AG10803 (cell line): Measurements from ENCODE around the gene TRIM44.
"Not testable (repeated sequence)": the region's sequence is repeated elsewhere in the genome, so short reads cannot be mapped to it uniquely, and the experiment has no call there.

Experiments used
- DNase-seq: peaks from one replicate; pipeline ENCODE4 v3.0.0; 2010; ENCODE audit warnings: low read depth
- H3K4me3 ChIP-seq: 2 replicates; pipeline ENCODE4 v1.5.1; 2011; ENCODE audit warnings: mild to moderate bottlenecking, low read length, control low read depth
- CTCF ChIP-seq: conservative IDR thresholded peaks from 2 replicates; pipeline ENCODE4 v1.5.1; 2011; ENCODE audit warnings: mild to moderate bottlenecking, low read length, control low read depth, inconsistent platforms

TRIM44 gene

GRCh38 chr11:35658020-35658948 lies 4.3 kb upstream of the TRIM44 start:
- no peak overlapping the region for H3K4me3 ChIP-seq
- no peak for DNase-seq
- no peak for TF ChIP-seq CTCF

GRCh38 chr11:35661534-35661933 lies 1.0 kb upstream of the TRIM44 start:
- H3K4me3 ChIP-seq = peak overlapping the region; percentile 92
- TF ChIP-seq CTCF = no peak
- DNase-seq = no peak

GRCh38 chr11:35662061-35662648 lies 420 bp upstream of the TRIM44 start:
- no peak for TF ChIP-seq CTCF
- DNase-seq = no peak
- H3K4me3 ChIP-seq = peak overlapping the region; percentile 92

GRCh38 chr11:35663408-35663702 lies 780 bp downstream of the TRIM44 start:
- no peak for DNase-seq
- no peak for TF ChIP-seq CTCF
- H3K4me3 ChIP-seq = peak overlapping the region; percentile 92

- H3K4me3 ChIP-seq = no peak overlapping the region
- DNase-seq = peak; percentile 38
- no peak for TF ChIP-seq CTCF
These were observed 2.4 kb downstream of the TRIM44 start for GRCh38 chr11:35664977-35665441.

- TF ChIP-seq CTCF = no peak
These were observed 4.7 kb downstream of the TRIM44 start for GRCh38 chr11:35667257-35667656.

GRCh38 chr11:35668350-35668749 lies 5.8 kb downstream of the TRIM44 start:
- H3K4me3 ChIP-seq, DNase-seq: not testable (repeated sequence)

More at GRCh38 chr11:35667257-35667656, 4.7 kb downstream of the TRIM44 start:
- H3K4me3 ChIP-seq = no peak overlapping the region
- DNase-seq = no peak
